Measurements from ENCODE around the gene FHIP1B. TPM values are rescaled to one million over a fixed set of nuclear protein-coding genes. Genes with fewer than 3 reads are reported as not detected.

The FHIP1B gene
- polyA plus RNA-seq, 1 donor (not counting 4 experiments of a cell fraction or from before 2014, with no cell fraction given): 18.7 TPM

DNA sequence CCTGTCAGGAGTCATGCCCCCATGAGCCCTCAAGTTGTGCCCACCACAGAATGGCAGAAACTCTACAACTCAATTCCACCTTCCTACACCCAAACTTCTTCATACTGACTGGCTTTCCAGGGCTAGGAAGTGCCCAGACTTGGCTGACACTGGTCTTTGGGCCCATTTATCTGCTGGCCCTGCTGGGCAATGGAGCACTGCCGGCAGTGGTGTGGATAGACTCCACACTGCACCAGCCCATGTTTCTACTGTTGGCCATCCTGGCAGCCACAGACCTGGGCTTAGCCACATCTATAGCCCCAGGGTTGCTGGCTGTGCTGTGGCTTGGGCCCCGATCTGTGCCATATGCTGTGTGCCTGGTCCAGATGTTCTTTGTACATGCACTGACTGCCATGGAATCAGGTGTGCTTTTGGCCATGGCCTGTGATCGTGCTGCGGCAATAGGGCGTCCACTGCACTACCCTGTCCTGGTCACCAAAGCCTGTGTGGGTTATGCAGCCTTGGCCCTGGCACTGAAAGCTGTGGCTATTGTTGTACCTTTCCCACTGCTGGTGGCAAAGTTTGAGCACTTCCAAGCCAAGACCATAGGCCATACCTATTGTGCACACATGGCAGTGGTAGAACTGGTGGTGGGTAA lies 35.1 kb downstream of the FHIP1B start, which contains the start of gene OR52W1:
Gene OR52W1, plus strand, starts transcription at position 51 of the 637 bp plus-strand sequence. Its CDS starts 0 bp downstream, at position 51.
- Histone ChIP-seq H3K9me3 (ENCODE audit: control insufficient read depth, low read depth, low read length) (no peaks in the 10 kb centered on the region), H3K4me2 (ENCODE audit: control insufficient read depth, extremely low read depth, insufficient read depth, low read depth, low read length) (no peak within 1 kb of the TSS), H3K79me2 (ENCODE audit: control insufficient read depth, insufficient read depth, low read length) (no peaks in the 10 kb centered on the region), H3K27me3 (ENCODE audit: control insufficient read depth, extremely low read depth, insufficient read depth, low read length) (no peaks in the 10 kb centered on the region), H3K9ac (ENCODE audit: control insufficient read depth, extremely low read depth, insufficient read depth, low read length) (no peak within 1 kb of the TSS), H2AFZ (ENCODE audit: control insufficient read depth, low read length) (no peak within 1 kb of the TSS), H4K20me1 (ENCODE audit: control insufficient read depth, extremely low read depth, insufficient read depth, low read length) (no peaks in the 10 kb centered on the region), H3K4me1 (ENCODE audit: control insufficient read depth, extremely low read depth, insufficient read depth, low read length) (no peaks in the 10 kb centered on the region), H3K9me1 (ENCODE audit: control insufficient read depth, extremely low read depth, insufficient read depth, low read length) (no peaks in the 10 kb centered on the region), H3K27ac (ENCODE audit: control insufficient read depth, insufficient read depth, low read length) (no peak within 1 kb of the TSS), H3K4me3 (ENCODE audit: control insufficient read depth in 2 of 3, extremely low read depth in 1 of 3, insufficient read depth in 2 of 3, low read depth in 1 of 3, low read length in 3 of 3) (no peak within 1 kb of the TSS), H3K36me3 (ENCODE audit: control insufficient read depth in 2 of 2, extremely low read depth in 1 of 2, insufficient read depth in 2 of 2, low read length in 2 of 2) (no peaks in the 10 kb centered on the region)
- no peak for TF ChIP-seq EZH2 (IDR thresholded peaks at IDR 0.05; ENCODE audit: low read length)
- TF ChIP-seq, protein P1, sequence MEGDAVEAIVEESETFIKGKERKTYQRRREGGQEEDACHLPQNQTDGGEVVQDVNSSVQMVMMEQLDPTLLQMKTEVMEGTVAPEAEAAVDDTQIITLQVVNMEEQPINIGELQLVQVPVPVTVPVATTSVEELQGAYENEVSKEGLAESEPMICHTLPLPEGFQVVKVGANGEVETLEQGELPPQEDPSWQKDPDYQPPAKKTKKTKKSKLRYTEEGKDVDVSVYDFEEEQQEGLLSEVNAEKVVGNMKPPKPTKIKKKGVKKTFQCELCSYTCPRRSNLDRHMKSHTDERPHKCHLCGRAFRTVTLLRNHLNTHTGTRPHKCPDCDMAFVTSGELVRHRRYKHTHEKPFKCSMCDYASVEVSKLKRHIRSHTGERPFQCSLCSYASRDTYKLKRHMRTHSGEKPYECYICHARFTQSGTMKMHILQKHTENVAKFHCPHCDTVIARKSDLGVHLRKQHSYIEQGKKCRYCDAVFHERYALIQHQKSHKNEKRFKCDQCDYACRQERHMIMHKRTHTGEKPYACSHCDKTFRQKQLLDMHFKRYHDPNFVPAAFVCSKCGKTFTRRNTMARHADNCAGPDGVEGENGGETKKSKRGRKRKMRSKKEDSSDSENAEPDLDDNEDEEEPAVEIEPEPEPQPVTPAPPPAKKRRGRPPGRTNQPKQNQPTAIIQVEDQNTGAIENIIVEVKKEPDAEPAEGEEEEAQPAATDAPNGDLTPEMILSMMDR (optimal IDR thresholded peaks at IDR 0.05 in 1 of 3, IDR thresholded peaks at IDR 0.05 in 1 of 3, conservative IDR thresholded peaks at IDR 0.05 in 1 of 3; ENCODE audit: extremely low read depth in 1 of 3, insufficient read depth in 2 of 3, low read length in 3 of 3): no peak
- dilution Hi-C loops (cut with MboI; ENCODE audit: extremely low pct_ligation_motif_present, low sequenced_read_pairs): no loop called here
- no peak for FAIRE-seq
- DNase-seq (ENCODE audit: low read depth, low spot score): no peak

DNA sequence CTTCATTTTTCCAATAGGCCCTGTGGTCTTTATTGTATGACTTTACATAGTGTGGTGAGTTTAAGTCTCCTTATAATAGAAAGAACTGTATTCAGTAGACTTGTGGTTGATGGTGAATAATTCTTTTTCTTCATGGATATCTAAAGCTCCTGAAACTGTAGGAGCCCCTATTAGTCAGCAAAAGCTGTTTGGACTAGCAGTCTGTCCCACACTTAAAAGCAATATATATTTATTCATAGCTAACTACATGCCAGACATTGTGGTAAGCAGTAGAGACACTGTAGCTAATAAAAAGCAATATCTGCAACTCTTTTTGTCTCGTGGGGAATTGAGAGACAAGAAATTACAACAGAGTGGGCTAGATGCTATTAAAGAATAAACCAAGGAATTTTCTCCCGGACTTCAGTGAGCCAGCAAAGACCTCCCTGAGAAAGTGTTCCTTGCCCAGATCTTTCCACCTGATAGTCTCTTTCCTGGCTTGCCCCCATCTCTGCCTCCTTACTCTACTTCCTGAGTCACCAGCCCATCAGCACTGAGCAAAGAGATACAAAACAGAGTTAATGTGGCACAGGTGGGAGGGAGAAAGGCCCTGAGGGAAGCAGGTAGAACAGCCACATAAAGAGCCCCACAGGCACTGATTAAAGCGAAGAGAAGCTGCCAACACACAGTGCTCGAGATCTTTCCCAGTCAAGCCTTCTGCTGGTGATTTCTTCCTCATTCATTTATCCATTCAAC lies 36.8 kb downstream of the FHIP1B start:
- DNase-seq (ENCODE audit: low read depth, low spot score) (no peak), FAIRE-seq (no peak)
- Histone ChIP-seq H2AFZ (ENCODE audit: control insufficient read depth, low read length) (no peak overlapping the region), H3K9ac (ENCODE audit: control insufficient read depth, extremely low read depth, insufficient read depth, low read length) (no peak overlapping the region), H3K36me3 (ENCODE audit: control insufficient read depth in 2 of 2, extremely low read depth in 1 of 2, insufficient read depth in 2 of 2, low read length in 2 of 2) (no peaks in the 10 kb centered on the region), H3K4me3 (ENCODE audit: control insufficient read depth in 2 of 3, extremely low read depth in 1 of 3, insufficient read depth in 2 of 3, low read depth in 1 of 3, low read length in 3 of 3) (no peak overlapping the region), H3K27ac (ENCODE audit: control insufficient read depth, insufficient read depth, low read length) (no peak overlapping the region), H3K4me2 (ENCODE audit: control insufficient read depth, extremely low read depth, insufficient read depth, low read depth, low read length) (no peak overlapping the region), H3K4me1 (ENCODE audit: control insufficient read depth, extremely low read depth, insufficient read depth, low read length) (no peaks in the 10 kb centered on the region), H3K79me2 (ENCODE audit: control insufficient read depth, insufficient read depth, low read length) (no peaks in the 10 kb centered on the region), H3K9me1 (ENCODE audit: control insufficient read depth, extremely low read depth, insufficient read depth, low read length) (no peaks in the 10 kb centered on the region), H3K27me3 (ENCODE audit: control insufficient read depth, extremely low read depth, insufficient read depth, low read length) (no peaks in the 10 kb centered on the region), H4K20me1 (ENCODE audit: control insufficient read depth, extremely low read depth, insufficient read depth, low read length) (no peaks in the 10 kb centered on the region), H3K9me3 (ENCODE audit: control insufficient read depth, low read depth, low read length) (no peaks in the 10 kb centered on the region)
- no peak for TF ChIP-seq EZH2 (IDR thresholded peaks at IDR 0.05; ENCODE audit: low read length)
- TF ChIP-seq, protein P1 (optimal IDR thresholded peaks at IDR 0.05 in 1 of 3, IDR thresholded peaks at IDR 0.05 in 1 of 3, conservative IDR thresholded peaks at IDR 0.05 in 1 of 3; ENCODE audit: extremely low read depth in 1 of 3, insufficient read depth in 2 of 3, low read length in 3 of 3): no peak
- dilution Hi-C loops (cut with MboI; ENCODE audit: extremely low pct_ligation_motif_present, low sequenced_read_pairs): no loop called here

Measured in keratinocyte (primary cell).